ENCODE data around the gene KRT8.
"Not testable (repeated sequence)": the region's sequence is repeated elsewhere in the genome, so short reads cannot be mapped to it uniquely, and the experiment has no call there.

Gene KRT8

DNA sequence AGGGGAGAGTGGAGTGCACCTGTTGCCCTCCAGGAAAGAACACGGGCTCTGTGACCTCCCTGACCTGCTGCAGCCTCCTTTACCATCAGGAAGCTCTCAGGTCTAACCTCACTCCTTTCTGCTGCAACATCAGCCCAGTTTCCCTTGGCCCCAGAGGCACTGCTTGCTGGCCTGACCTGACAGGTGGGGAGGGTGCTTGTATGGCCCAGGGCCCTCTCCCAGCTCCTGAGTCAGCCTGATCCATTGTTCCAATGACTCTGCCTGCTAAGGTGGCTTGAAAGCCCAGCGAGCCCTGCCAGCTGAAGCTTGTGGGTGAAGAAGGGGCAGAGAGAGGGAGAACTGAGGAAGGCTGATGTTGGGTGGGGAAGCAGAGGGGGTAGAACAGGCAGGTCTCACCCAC, 42.9 kb downstream of the KRT8 start:
- no peak for DNase-seq
- intact Hi-C loops (cut with DNase I), result no loop called here

DNA sequence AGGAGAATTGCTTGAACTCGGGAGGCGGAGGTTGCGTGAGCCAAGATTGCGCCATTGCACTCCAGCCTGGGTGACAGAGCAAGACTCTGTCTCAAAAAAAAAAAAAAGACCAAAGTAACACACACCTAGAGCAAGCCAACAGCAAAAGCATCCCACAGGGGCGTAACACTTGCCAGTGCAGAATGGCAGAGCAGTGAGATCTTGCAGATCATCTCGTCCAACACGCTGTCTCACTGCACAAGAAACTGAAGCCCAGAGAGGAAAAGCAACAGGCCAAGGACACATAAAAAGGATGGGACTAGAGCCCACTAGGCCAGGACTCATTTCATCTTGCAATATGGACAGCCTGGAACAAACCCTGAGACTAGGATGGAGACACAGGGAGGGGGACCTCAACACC, 43.4 kb downstream of the KRT8 start:
- intact Hi-C loops (cut with DNase I), result no loop called here
- no peak for DNase-seq

DNA sequence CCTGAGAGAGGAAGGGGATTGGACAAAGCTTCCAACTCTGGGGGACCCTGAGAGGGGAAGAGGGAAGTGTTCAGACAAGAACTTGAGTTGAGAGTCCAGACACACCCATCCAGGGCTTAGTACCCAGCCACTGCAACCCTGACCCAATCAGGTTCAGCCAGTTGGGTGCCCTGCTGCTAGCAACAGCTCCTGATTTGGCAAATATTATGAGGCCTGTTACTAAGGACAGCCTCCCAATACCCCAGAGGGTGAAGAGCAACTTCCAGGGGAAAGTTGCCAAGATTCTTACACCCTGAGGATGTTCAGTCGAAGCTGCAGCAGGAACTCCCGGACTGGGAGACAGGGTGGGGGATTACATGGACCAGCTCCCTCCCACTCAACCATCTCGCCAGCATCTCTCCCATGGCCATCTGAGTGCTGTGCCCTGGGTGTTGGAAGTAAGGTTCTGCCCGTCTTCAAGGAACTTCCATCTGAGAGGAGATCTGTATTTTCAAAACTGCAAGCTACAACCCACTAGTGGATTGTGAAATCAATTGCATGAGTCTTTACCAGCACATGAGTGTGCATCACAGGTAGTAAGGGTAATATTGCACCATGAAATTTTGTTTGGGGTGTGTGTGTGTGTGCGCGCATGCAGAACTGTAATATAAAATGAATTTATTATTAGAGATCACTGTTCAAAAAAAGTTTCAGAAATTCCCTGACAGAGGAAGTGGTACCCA, 44.6 kb downstream of the KRT8 start:
- intact Hi-C loops (cut with DNase I), result no loop called here
- no peak for DNase-seq

DNA sequence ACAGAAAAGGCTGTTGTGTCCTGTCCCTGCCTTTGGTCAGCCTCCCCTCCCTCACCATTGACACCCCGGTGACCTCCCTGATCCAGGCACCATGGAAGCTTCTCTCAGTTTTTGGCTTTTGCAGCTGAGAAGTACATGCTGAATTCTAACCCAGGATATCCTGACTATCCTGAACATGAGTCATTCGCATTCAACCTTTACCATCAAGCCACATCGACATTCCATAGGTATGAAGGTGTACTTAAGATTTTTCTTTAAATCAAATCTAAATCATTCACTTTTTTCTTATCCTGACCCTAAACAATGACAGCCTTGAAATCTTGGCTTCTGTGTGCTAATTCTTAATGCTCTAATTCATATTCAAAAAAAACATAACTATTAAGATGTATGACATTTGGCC, 47.4 kb downstream of the KRT8 start:
- no peak for DNase-seq
- intact Hi-C loops (cut with DNase I), result no loop called here

DNA sequence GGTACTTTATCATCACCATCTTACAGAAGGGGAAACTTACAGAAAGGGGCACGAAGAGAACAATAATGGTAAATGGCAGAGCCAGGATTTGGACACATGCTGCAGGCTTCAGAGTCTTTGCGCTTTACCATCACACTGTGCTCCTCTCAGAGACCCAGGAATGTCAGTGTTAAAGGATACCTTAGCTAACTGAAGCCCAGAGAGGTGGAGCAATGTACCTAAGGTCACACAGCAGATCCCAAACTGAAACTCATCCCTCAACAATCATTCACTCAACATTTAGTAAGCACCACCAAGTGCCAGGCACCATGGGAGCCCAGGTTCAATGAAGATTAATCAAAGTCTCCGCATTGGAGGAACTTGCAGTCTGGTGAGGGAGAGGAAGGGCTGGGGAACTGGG, 48.1 kb downstream of the KRT8 start:
- no peak for DNase-seq
- intact Hi-C loops (cut with DNase I), result no loop called here

DNA sequence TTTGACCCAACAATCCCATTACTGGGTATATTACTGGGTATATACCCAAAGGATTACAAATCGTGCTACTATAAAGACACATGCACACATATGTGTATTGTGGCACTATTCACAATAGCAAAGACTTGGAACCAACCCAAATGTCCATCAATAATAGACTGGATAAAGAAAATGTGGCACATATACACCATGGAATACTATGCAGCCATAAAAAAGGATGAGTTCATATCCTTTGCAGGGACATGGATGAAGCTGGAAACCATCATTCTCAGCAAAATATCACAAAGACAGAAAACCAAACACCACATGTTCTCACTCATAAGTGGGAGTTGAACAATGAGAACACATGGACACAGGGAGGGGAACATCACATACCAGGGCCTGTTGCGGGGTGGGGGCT, 48.8 kb downstream of the KRT8 start:
- intact Hi-C loops (cut with DNase I); DNase-seq: not testable (repeated sequence)

DNA sequence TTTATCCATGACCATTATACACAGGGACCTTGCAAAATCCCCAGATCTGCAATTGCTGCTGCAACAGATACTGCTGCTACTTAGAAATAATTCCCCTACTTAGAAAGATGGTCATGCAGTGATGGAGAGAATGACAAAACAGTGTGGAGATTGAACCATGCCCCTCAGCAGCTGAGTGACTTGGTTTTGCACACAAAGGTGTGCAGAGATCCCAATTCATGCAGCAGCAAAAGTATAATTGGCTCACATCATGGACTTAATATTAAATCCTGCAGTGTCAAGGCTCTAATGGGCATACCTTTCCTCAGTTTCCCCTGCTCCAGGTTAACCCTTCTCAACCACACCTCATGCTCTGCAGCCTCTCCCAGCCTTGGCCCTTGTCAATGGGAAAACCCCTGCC, 53.1 kb downstream of the KRT8 start:
- intact Hi-C loops (cut with DNase I), result no loop called here
- no peak for DNase-seq

DNA sequence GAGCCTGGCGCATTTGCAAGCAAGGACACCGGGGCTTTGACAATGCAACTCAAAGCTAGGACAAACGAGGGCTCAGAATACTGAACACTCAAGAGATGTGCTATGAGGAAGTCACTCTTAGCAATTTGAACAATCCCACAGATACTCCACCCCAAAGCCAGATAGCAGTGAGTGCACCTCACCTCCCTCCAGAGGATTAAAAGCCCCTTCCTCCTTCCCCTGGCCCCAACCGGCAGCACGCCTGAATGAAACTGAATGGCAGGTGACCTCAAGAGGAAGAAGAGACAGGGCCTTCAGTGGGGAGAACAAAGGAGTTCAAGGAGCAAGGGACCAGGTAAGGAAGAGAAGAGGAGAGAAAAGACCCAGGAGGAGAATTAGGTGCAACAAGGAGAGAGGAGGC, 54.2 kb downstream of the KRT8 start:
- intact Hi-C loops (cut with DNase I), result no loop called here
- no peak for DNase-seq

DNA sequence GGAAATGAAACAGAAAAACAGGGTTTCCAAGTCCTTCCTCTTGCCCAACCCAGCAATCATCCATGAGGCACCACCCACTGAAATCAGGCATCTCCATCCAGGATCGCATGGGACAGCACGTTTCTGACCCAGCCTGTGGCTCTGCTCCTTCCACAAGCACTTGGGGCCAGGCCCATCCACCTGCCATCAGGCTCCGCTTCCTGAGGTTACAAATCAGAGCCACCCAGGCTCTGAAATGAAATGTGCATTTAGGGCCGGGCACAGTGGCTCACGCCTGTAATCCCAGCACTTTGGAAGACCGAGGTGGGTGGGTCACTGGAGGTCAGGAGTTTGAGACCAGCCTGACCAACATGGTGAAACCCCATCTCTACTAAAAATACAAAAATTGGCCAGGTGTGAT, 55.4 kb downstream of the KRT8 start:
- intact Hi-C loops (cut with DNase I), result no loop called here
- no peak for DNase-seq

DNA sequence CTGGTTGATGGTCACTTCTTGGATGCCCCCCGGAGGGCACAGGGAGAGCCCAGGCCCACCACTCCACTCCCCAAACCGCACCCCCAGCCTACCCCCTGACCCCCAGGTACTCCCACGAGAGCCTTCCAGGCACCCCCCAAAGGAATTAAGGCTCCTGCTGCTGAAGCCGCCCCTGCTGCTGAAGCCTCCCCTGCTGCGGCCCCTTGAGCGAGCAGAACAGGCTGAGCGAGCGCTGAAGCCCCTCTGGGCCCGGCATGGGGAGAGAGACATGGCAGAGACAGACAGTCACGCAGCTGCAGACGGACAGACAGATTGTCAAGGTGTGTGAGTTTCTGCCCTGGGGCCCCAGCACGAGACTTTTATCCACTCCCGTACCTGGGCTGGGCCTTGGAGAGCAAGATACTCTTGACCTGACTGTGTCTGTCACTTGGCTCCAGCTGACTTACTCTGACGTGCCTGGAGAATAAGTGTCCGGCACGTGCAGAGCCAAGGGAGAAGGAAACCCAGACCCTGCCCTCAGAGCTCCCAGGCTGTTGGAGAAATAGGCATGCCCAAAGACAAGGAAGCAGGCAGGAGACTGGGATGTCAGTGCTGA, 56.1 kb downstream of the KRT8 start, which contains the start of gene KRT78:
Gene KRT78 (minus strand): TSS at position 334 of the 595 bp plus-strand sequence. CDS start 64 bp downstream, at position 270.
- no peak for DNase-seq
- intact Hi-C loops (cut with DNase I), result no loop called here

DNA sequence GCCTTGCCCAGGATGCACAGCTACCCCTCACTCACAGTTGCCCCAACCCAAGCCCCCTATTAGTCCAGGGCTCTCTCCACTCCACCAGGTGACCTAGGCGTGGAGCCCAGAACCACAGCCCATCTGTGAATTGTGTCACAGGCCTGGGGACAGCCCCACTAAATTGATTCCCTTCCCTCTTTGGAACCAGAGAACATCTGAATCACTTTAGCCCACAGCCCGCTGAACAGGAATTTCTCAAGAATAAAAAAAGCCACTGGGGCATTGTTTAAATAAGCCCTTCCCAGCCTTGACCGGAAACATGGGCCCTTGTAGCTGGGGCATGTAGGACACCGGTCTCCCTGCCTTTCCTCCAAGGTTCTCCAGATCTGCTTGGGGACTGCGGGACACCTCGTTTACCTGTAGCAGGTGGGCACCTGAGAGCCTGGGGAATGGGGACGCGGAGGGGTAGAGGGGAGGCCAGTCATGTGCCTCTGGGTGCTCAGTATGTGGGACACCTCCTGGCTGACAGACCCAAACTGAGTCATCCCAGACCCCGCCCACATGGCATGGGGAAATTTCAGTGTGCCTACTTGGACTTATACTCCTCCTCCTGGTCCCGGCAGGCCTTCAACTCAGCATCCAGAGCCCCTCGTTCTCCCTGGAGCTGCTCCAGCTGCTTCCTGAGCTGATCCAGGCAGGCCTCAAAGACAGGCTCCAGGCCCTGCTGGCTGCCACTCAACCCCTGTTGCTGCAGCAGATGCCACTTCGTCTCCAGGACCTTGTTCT, 57.4 kb downstream of the KRT8 start:
- no peak for DNase-seq
- intact Hi-C loops (cut with DNase I), result no loop called here

Measured in head of caudate nucleus (tissue), 42 donors.